Keratinocyte (primary cell): ENCODE measurements around the gene FAM219B. TPM values are rescaled to one million over a fixed set of nuclear protein-coding genes. Genes with fewer than 3 reads are reported as not detected.

Experiments used
- DNase-seq: peaks from one replicate; pipeline ENCODE4 v3.0.0-alpha.2; 2011; ENCODE audit warnings: low read depth, missing footprints, low spot score
- FAIRE-seq: peaks from 2 replicates; lab custom pipeline; 2011; peaks lifted over from hg19 to GRCh38; lab: Jason Lieb, UNC
- H2AFZ ChIP-seq: 2 replicates; pipeline ENCODE4 v1.6.0; 2012; ENCODE audit warnings: low read length, control low read depth, inconsistent platforms; ENCODE audit not compliant: control insufficient read depth
- H3K27ac ChIP-seq: 2 replicates; pipeline ENCODE4 v1.5.1; 2011; ENCODE audit warnings: low read length; ENCODE audit not compliant: control insufficient read depth, insufficient read depth
- H3K27me3 ChIP-seq: 3 replicates; pipeline ENCODE4 v1.6.0; 2011; ENCODE audit warnings: low read length; ENCODE audit not compliant: control insufficient read depth, insufficient read depth; ENCODE audit errors: extremely low read depth
- H3K36me3 ChIP-seq, 2 experiments: 2 replicates in 1 of 2; 3 replicates in 1 of 2; pipeline ENCODE4 v1.5.1; 2011; ENCODE audit warnings: low read length in 2 of 2, mild to moderate bottlenecking in 1 of 2; ENCODE audit not compliant: control insufficient read depth in 2 of 2, insufficient read depth in 2 of 2; ENCODE audit errors: extremely low read depth in 1 of 2
- H3K4me1 ChIP-seq: 3 replicates; pipeline ENCODE4 v1.5.1; 2011; ENCODE audit warnings: low read length; ENCODE audit not compliant: control insufficient read depth, insufficient read depth; ENCODE audit errors: extremely low read depth
- H3K4me2 ChIP-seq: 3 replicates; pipeline ENCODE4 v1.6.0; 2011; ENCODE audit warnings: low read depth, low read length; ENCODE audit not compliant: control insufficient read depth, insufficient read depth; ENCODE audit errors: extremely low read depth
- H3K4me3 ChIP-seq, 3 experiments: fragments of 200-600 bp in 1 of 3; sonication (generic) in 1 of 3; 2 replicates in 2 of 3; 3 replicates in 1 of 3; pipeline ENCODE4 v1.5.1; 2011 to 2016; ENCODE audit warnings: low read length in 3 of 3, mild to moderate bottlenecking in 3 of 3, control low read depth in 2 of 3, inconsistent platforms in 1 of 3, low read depth in 1 of 3, mixed read lengths in 1 of 3, mixed run types in 1 of 3, moderate library complexity in 1 of 3; ENCODE audit not compliant: control insufficient read depth in 2 of 3, insufficient read depth in 2 of 3; ENCODE audit errors: extremely low read depth in 1 of 3
- H3K79me2 ChIP-seq: 2 replicates; pipeline ENCODE4 v1.6.0; 2012; ENCODE audit warnings: low read length; ENCODE audit not compliant: control insufficient read depth, insufficient read depth
- H3K9ac ChIP-seq: 3 replicates; pipeline ENCODE4 v1.6.0; 2011; ENCODE audit warnings: low read length; ENCODE audit not compliant: control insufficient read depth, insufficient read depth; ENCODE audit errors: extremely low read depth
- H3K9me1 ChIP-seq: 3 replicates; pipeline ENCODE4 v1.6.0; 2011; ENCODE audit warnings: low read length; ENCODE audit not compliant: control insufficient read depth, insufficient read depth; ENCODE audit errors: extremely low read depth
- H3K9me3 ChIP-seq: 2 replicates; pipeline ENCODE4 v1.5.1; 2012; ENCODE audit warnings: low read depth, low read length; ENCODE audit not compliant: control insufficient read depth
- H4K20me1 ChIP-seq: 3 replicates; pipeline ENCODE4 v1.6.0; 2011; ENCODE audit warnings: low read length; ENCODE audit not compliant: control insufficient read depth, insufficient read depth; ENCODE audit errors: extremely low read depth
- EZH2 ChIP-seq: IDR thresholded peaks from one replicate; pipeline ENCODE4 v1.6.1; 2012; ENCODE audit warnings: inconsistent platforms, mild to moderate bottlenecking, low read length, moderate library complexity
- dilution Hi-C: fragments of 300-500 bp; cut with MboI; formaldehyde crosslinking; loops from one replicate; pipeline ENCODE4 v1.7.0; 2020; ENCODE audit warnings: low sequenced_read_pairs; ENCODE audit not compliant: extremely low pct_ligation_motif_present
- polyA plus RNA-seq, 5 experiments: library from polyadenylated mRNA; depleted of rRNA in 3 of 5; stranded (reverse) in 3 of 5; stranded (forward) in 1 of 5; unstranded in 1 of 5; fragments of >200 nt; gene quantifications; 1 replicate in 1 of 5; 2 replicates in 3 of 5; 3 replicates in 1 of 5; pipeline versions ENCODE4 v1.2.1 to v1.2.3, GENCODE V29; 2011 to 2012; ENCODE audit warnings: missing spikeins in 2 of 5, low read depth in 1 of 5, low replicate concordance in 1 of 5
- TF ChIP-seq, protein P1 (sequence below), 3 experiments: IDR thresholded peaks in 1 of 3; conservative IDR thresholded peaks in 1 of 3; optimal IDR thresholded peaks in 1 of 3; 2 replicates in 2 of 3; 3 replicates in 1 of 3; pipeline versions ENCODE3 to v1.5.1; 2011; ENCODE audit warnings: low read length in 3 of 3, mild to moderate bottlenecking in 3 of 3, moderate library complexity in 2 of 3, control low read depth in 1 of 3, inconsistent platforms in 1 of 3; ENCODE audit not compliant: insufficient read depth in 2 of 3; ENCODE audit errors: extremely low read depth in 1 of 3

The FAM219B gene
- polyA plus RNA-seq, 1 donor (not counting 4 experiments of a cell fraction or from before 2014, with no cell fraction given), result 45.4 TPM

DNA sequence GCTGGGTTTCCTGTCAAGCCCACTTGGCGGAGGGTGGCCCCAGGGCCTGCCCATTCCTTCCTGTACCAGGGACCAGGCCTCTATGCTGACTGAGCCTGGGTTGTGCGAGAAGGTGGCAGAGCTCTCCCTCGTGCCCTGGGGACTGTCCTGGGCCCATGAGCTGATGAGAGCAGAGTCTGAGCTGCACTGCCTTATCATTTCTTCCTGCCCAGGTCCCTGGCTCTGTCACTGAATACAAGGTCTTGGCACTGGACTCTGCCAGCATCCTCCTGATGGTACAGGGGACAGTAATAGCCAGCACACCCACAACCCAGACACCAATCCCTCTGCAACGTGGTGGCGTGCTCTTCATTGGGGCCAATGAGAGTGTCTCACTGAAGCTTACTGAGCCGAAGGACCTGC lies 9.3 kb downstream of the FAM219B start:
- H3K27ac ChIP-seq, result no peak overlapping the region
- peaks cover 18 to 30% of the 10 kb centered on the region in 2 experiments for H3K36me3 ChIP-seq
- no peak overlapping the region for H3K4me2 ChIP-seq
- H3K9me3 ChIP-seq, result no peaks in the 10 kb centered on the region
- dilution Hi-C loops, result no loop called here
- peaks cover 8% of the 10 kb centered on the region for H3K4me1 ChIP-seq
- H3K79me2 ChIP-seq, result no peaks in the 10 kb centered on the region
- TF ChIP-seq, protein P1, sequence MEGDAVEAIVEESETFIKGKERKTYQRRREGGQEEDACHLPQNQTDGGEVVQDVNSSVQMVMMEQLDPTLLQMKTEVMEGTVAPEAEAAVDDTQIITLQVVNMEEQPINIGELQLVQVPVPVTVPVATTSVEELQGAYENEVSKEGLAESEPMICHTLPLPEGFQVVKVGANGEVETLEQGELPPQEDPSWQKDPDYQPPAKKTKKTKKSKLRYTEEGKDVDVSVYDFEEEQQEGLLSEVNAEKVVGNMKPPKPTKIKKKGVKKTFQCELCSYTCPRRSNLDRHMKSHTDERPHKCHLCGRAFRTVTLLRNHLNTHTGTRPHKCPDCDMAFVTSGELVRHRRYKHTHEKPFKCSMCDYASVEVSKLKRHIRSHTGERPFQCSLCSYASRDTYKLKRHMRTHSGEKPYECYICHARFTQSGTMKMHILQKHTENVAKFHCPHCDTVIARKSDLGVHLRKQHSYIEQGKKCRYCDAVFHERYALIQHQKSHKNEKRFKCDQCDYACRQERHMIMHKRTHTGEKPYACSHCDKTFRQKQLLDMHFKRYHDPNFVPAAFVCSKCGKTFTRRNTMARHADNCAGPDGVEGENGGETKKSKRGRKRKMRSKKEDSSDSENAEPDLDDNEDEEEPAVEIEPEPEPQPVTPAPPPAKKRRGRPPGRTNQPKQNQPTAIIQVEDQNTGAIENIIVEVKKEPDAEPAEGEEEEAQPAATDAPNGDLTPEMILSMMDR (optimal IDR thresholded peaks at IDR 0.05 in 1 of 3, IDR thresholded peaks at IDR 0.05 in 1 of 3, conservative IDR thresholded peaks at IDR 0.05 in 1 of 3; ENCODE audit: extremely low read depth in 1 of 3, insufficient read depth in 2 of 3, low read length in 3 of 3), result no peak
- TF ChIP-seq EZH2, result no peak
- no peaks in the 10 kb centered on the region for H4K20me1 ChIP-seq
- no peak for DNase-seq
- H2AFZ ChIP-seq, result no peak overlapping the region
- no peak overlapping the region for H3K9ac ChIP-seq
- FAIRE-seq, result no peak
- H3K4me3 ChIP-seq, result no peak overlapping the region
- H3K9me1 ChIP-seq, result no peaks in the 10 kb centered on the region
- H3K27me3 ChIP-seq, result no peaks in the 10 kb centered on the region

- Histone ChIP-seq H3K9ac (no peak overlapping the region), H2AFZ (no peak overlapping the region), H3K4me1 (peaks cover 11% of the 10 kb centered on the region), H3K4me3 (no peak overlapping the region), H3K4me2 (no peak overlapping the region), H3K9me3 (no peaks in the 10 kb centered on the region), H3K27ac (no peak overlapping the region), H3K9me1 (no peaks in the 10 kb centered on the region), H4K20me1 (no peaks in the 10 kb centered on the region), H3K27me3 (no peaks in the 10 kb centered on the region), H3K79me2 (no peaks in the 10 kb centered on the region), H3K36me3 (peaks cover 16 to 24% of the 10 kb centered on the region in 2 experiments)
- DNase-seq (no peak), FAIRE-seq (no peak)
- dilution Hi-C loops, result no loop called here
- TF ChIP-seq, protein P1 (optimal IDR thresholded peaks at IDR 0.05 in 1 of 3, IDR thresholded peaks at IDR 0.05 in 1 of 3, conservative IDR thresholded peaks at IDR 0.05 in 1 of 3; ENCODE audit: extremely low read depth in 1 of 3, insufficient read depth in 2 of 3, low read length in 3 of 3), result no peak
- TF ChIP-seq EZH2, result no peak
These were observed 10.3 kb downstream of the FAM219B start for GRCh38 chr15:74896316-74896715.
